ENCODE results near the gene IL15RA.

IL15RA gene

DNA sequence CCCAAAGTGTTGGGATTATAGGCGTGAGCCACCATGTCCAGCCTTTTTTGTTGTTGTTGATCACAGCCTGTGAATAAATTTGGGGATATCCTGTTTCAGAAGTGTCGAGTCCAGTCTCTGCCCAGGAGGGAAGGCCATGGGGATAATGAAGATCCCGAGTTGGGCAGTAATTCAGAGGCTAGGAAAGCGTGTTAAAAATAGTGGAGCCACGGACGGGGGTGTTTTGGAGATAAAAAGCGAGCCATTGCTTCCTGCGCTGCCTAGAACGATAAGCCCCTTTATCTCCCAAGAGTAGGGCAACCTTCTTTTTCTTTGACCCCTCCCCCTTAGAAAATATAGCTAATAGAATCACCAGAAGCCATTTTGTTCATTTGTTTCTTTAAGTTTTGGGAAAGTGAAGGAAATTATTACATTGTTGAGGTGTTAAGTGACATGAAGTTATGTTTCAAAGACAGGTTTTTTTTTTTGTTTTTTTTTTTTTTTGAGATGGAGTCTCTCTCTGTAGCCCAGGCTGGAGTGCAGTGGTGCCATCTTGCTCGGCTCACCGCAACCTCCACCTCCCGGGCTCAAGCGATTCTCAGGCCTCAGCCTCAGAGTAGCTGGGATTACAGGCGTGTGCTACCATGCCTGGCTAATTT lies 43.3 kb downstream of the IL15RA start:
- TF ChIP-seq, protein P1, sequence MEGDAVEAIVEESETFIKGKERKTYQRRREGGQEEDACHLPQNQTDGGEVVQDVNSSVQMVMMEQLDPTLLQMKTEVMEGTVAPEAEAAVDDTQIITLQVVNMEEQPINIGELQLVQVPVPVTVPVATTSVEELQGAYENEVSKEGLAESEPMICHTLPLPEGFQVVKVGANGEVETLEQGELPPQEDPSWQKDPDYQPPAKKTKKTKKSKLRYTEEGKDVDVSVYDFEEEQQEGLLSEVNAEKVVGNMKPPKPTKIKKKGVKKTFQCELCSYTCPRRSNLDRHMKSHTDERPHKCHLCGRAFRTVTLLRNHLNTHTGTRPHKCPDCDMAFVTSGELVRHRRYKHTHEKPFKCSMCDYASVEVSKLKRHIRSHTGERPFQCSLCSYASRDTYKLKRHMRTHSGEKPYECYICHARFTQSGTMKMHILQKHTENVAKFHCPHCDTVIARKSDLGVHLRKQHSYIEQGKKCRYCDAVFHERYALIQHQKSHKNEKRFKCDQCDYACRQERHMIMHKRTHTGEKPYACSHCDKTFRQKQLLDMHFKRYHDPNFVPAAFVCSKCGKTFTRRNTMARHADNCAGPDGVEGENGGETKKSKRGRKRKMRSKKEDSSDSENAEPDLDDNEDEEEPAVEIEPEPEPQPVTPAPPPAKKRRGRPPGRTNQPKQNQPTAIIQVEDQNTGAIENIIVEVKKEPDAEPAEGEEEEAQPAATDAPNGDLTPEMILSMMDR (IDR thresholded peaks at IDR 0.05): no peak
- no peaks in the 10 kb centered on the region for H3K9me3 ChIP-seq (ENCODE audit: control insufficient read depth, low read length)
- no peak overlapping the region for H3K4me3 ChIP-seq (ENCODE audit: low read depth, low read length)
- no peak overlapping the region for H3K4me2 ChIP-seq (ENCODE audit: low read length)
- H3K27me3 ChIP-seq (ENCODE audit: control insufficient read depth, insufficient read depth, low read length): no peaks in the 10 kb centered on the region
- no peak overlapping the region for H3K27ac ChIP-seq
- H2AFZ ChIP-seq: no peak overlapping the region
- H3K36me3 ChIP-seq (ENCODE audit: control insufficient read depth, insufficient read depth, low read length): no peaks in the 10 kb centered on the region
- no peaks in the 10 kb centered on the region for H3K4me1 ChIP-seq
- no peak overlapping the region for H3K9ac ChIP-seq
- H3K79me2 ChIP-seq: no peaks in the 10 kb centered on the region

DNA sequence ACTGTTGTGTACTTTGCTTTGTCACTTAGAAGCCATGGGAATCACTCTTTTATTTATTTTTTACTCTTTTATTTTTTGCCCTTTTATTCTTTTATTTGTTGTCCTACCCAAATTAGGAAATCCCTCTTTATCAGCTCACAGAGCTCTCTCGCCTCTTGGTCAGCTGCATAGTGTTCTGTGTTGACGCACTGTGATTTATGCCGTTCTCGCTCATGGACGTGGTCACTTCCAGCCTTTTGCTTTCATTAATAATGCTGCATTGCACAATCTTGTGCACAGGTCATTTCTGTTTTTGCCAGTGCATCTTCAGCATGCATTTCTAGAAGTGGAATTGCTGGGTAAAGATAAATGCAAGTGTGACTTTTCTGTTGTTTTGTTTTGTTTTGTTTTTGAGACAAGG lies 45.0 kb downstream of the IL15RA start:
- Histone ChIP-seq H3K4me1 (no peaks in the 10 kb centered on the region), H3K9ac (no peak overlapping the region), H3K4me2 (ENCODE audit: low read length) (no peak overlapping the region), H3K27ac (no peak overlapping the region), H3K36me3 (ENCODE audit: control insufficient read depth, insufficient read depth, low read length) (no peaks in the 10 kb centered on the region), H3K79me2 (no peaks in the 10 kb centered on the region), H3K27me3 (ENCODE audit: control insufficient read depth, insufficient read depth, low read length) (no peaks in the 10 kb centered on the region), H3K9me3 (ENCODE audit: control insufficient read depth, low read length) (no peaks in the 10 kb centered on the region), H2AFZ (no peak overlapping the region), H3K4me3 (ENCODE audit: low read depth, low read length) (no peak overlapping the region)
- TF ChIP-seq, protein P1 (IDR thresholded peaks at IDR 0.05): no peak

DNA sequence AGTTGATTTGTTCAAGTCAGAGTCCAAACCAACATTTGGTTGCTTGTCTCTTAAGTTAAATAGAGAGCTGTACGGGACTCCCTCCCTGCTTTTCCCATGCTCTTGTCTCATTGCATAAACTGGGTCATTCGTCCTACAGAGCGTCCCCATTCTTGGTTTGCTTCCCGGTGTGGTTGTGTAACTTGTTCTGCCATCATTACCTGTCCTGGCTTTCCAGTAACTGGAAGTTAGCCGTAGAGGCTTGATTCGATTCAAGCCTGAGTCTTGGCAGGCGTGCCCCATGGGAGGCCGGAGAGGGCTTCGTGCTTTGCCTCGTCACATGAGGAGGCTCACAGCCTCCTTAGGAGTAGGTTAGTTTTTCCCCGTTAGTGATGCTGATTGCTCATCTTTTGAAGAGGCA lies 47.1 kb downstream of the IL15RA start:
- Histone ChIP-seq H3K79me2 (no peaks in the 10 kb centered on the region), H2AFZ (no peak overlapping the region), H3K4me3 (ENCODE audit: low read depth, low read length) (no peak overlapping the region), H3K27ac (no peak overlapping the region), H3K9me3 (ENCODE audit: control insufficient read depth, low read length) (no peaks in the 10 kb centered on the region), H3K4me2 (ENCODE audit: low read length) (no peak overlapping the region), H3K4me1 (no peaks in the 10 kb centered on the region), H3K27me3 (ENCODE audit: control insufficient read depth, insufficient read depth, low read length) (no peaks in the 10 kb centered on the region), H3K36me3 (ENCODE audit: control insufficient read depth, insufficient read depth, low read length) (no peaks in the 10 kb centered on the region), H3K9ac (no peak overlapping the region)
- TF ChIP-seq, protein P1 (IDR thresholded peaks at IDR 0.05): no peak

DNA sequence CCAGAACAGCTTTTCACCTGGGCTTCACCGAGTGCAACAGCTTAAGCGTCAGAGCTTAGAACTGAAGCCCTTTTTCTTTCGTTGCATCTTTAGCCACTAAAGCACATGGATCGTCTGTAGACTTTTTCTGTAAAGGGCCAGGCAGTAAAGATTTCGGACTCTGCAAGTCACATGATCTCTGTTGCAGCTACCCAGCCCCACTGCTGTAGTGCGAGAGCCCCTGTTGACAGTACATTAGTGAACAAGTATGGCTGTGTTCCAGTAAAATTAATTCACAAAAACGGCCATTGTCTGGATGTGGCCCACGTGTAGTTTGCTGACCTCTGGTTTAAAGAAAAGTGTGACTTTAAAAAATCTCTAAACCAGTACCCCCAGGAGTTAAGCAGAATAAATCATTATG lies 47.9 kb downstream of the IL15RA start:
- Histone ChIP-seq H3K4me1 (no peaks in the 10 kb centered on the region), H3K79me2 (no peaks in the 10 kb centered on the region), H3K4me3 (ENCODE audit: low read depth, low read length) (no peak overlapping the region), H3K36me3 (ENCODE audit: control insufficient read depth, insufficient read depth, low read length) (no peaks in the 10 kb centered on the region), H2AFZ (no peak overlapping the region), H3K9me3 (ENCODE audit: control insufficient read depth, low read length) (no peaks in the 10 kb centered on the region), H3K27ac (no peak overlapping the region), H3K9ac (no peak overlapping the region), H3K4me2 (ENCODE audit: low read length) (no peak overlapping the region), H3K27me3 (ENCODE audit: control insufficient read depth, insufficient read depth, low read length) (no peaks in the 10 kb centered on the region)
- TF ChIP-seq, protein P1 (IDR thresholded peaks at IDR 0.05): no peak

DNA sequence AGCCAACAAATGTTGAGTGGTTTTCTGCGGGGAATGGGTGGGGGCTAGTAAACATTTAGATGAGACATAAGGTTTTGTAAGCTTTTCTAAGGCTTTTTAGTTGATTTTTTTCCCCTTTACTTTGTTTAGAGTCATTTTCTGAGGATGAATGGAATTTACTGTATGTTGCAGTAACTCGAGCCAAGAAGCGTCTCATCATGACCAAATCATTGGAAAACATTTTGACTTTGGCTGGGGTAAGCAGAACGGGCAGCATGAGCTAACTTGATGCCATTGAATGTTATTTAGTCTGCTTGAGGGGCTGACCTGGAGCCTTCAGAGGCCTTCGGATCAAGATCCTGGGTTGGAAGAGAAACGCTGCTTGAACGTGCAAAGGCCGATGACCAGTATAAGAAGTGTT lies 50.0 kb downstream of the IL15RA start:
- Histone ChIP-seq H3K4me3 (ENCODE audit: low read depth, low read length) (no peak overlapping the region), H3K79me2 (no peaks in the 10 kb centered on the region), H3K27me3 (ENCODE audit: control insufficient read depth, insufficient read depth, low read length) (no peaks in the 10 kb centered on the region), H3K9me3 (ENCODE audit: control insufficient read depth, low read length) (no peaks in the 10 kb centered on the region), H2AFZ (no peak overlapping the region), H3K27ac (no peak overlapping the region), H3K4me2 (ENCODE audit: low read length) (no peak overlapping the region), H3K4me1 (no peaks in the 10 kb centered on the region), H3K9ac (no peak overlapping the region), H3K36me3 (ENCODE audit: control insufficient read depth, insufficient read depth, low read length) (no peaks in the 10 kb centered on the region)
- TF ChIP-seq, protein P1 (IDR thresholded peaks at IDR 0.05): no peak
